Spleen (tissue), 11 donors: Measurements from ENCODE around the gene SERINC3. TPM values are rescaled to one million over a fixed set of nuclear protein-coding genes. Genes with fewer than 3 reads are reported as not detected.

Source experiments
- DNase-seq: peaks from one replicate; pipeline ENCODE4 v3.0.0-alpha.2; 2020
- H3K27ac ChIP-seq, 8 donors: fragments of 200-600 bp; sonication (generic) in 7 of 8; 1 replicate in 4 of 8; 2 replicates in 4 of 8; pipeline versions ENCODE4 v1.5.0 to v1.8.0; 2016 to 2021; ENCODE audit warnings: inconsistent platforms in 4 of 8, mild to moderate bottlenecking in 4 of 8, moderate library complexity in 1 of 8
- H3K27me3 ChIP-seq, 7 donors: fragments of 200-600 bp; sonication (generic) in 6 of 7; replicated peaks in 1 of 7; 1 replicate in 4 of 7; 2 replicates in 3 of 7; pipeline versions ENCODE4 v1.5.0 to v1.8.0; 2016 to 2021; ENCODE audit warnings: inconsistent platforms in 3 of 7, mild to moderate bottlenecking in 1 of 7
- H3K36me3 ChIP-seq, 6 donors: fragments of 200-600 bp; sonication (generic) in 5 of 6; 1 replicate in 4 of 6; 2 replicates in 2 of 6; pipeline versions ENCODE4 v1.5.0 to v1.8.0; 2016 to 2021; ENCODE audit warnings: inconsistent platforms in 2 of 6
- H3K4me1 ChIP-seq, 6 donors: fragments of 200-600 bp; sonication (generic) in 5 of 6; 1 replicate in 3 of 6; 2 replicates in 3 of 6; pipeline versions ENCODE4 v1.5.0 to v1.8.0; 2016 to 2021; ENCODE audit warnings: inconsistent platforms in 3 of 6
- H3K4me3 ChIP-seq, 8 donors: fragments of 200-600 bp; sonication (generic) in 7 of 8; 1 replicate in 4 of 8; 2 replicates in 4 of 8; pipeline versions ENCODE4 v1.5.0 to v1.8.0; 2016 to 2021; ENCODE audit warnings: inconsistent platforms in 4 of 8, mild to moderate bottlenecking in 4 of 8, moderate library complexity in 2 of 8
- H3K9me3 ChIP-seq, 8 donors: fragments of 200-600 bp; sonication (generic) in 7 of 8; 1 replicate in 4 of 8; 2 replicates in 4 of 8; pipeline versions ENCODE4 v1.5.0 to v1.8.0; 2016 to 2021; ENCODE audit warnings: inconsistent platforms in 4 of 8
- POLR2A ChIP-seq, 3 donors: fragments of 450-650 bp; IDR thresholded peaks; one replicate each; pipeline ENCODE4 v1.5.1; 2017; ENCODE audit warnings: antibody characterized with exemption in 3 of 3, mild to moderate bottlenecking in 1 of 3
- POLR2AphosphoS5 ChIP-seq, 3 donors: sonication (generic); formaldehyde crosslinking; IDR thresholded peaks; one replicate each; pipeline ENCODE4 v1.5.1; 2017; ENCODE audit warnings: antibody characterized with exemption in 3 of 3
- WGBS, 5 donors: extraction: QIAGEN DNeasy Blood & Tissue Kit in 3 of 5; methylation state at CpG; one replicate each; pipeline versions ENCODE4 v1.1.5 to v1.1.7; 2013 to 2018; 5-methylcytosine and 5-hydroxymethylcytosine counted together
- intact Hi-C: fragments of 100-400 bp; cut with DNase I; formaldehyde crosslinking; loops from one replicate; pipeline ENCODE4 v1.15.0; 2023; ENCODE audit warnings: low total_unique reads
- polyA plus RNA-seq, 3 donors: library from polyadenylated mRNA; stranded (reverse); fragments of 200-250 nt; gene quantifications; one replicate each; pipeline ENCODE4 v1.2.1, GENCODE V29; 2013
- total RNA-seq, 7 donors: library from RNA; depleted of rRNA in 3 of 7; stranded (reverse); fragments of >200 nt in 3 of 7; fragmentation: NEBNext Ultra II Directional in 4 of 7; extraction: Animal tissue kit (Norgen Biotek cat#: 25700) in 4 of 7; gene quantifications; one replicate each; pipeline versions ENCODE4 v1.1.0 to v1.2.1, GENCODE V29; 2016 to 2021
- TF ChIP-seq, protein P1 (sequence below), 11 experiments: fragments of 200-600 bp in 7 of 11; fragments of 450-650 bp in 4 of 11; sonication (generic) in 4 of 11; IDR thresholded peaks in 8 of 11; conservative IDR thresholded peaks in 3 of 11; 1 replicate in 7 of 11; 2 replicates in 4 of 11; pipeline versions ENCODE4 v1.4.0 to v1.8.0; 2016 to 2021; ENCODE audit warnings: antibody characterized with exemption in 11 of 11, inconsistent platforms in 4 of 11, mild to moderate bottlenecking in 1 of 11
- donor health status: healthy with polysubstance abuse.
- donor health status: DM: no; HTN: no; CAD: no; lungs with moderate emphysema.
- donor health status: DM: no; HTN: no; CAD: no.
- donor health status: Bipolar disorder and iron deficiency.
- donor health status: healthy.
- donor health status: DM: no; HTN: no; CAD: no.
- donor health status: DM: yes; HTN: yes; CAD: no.

Gene SERINC3
- total and polyA plus RNA-seq, 10 donors: 14.5 to 117 (median 85.5) TPM

DNA sequence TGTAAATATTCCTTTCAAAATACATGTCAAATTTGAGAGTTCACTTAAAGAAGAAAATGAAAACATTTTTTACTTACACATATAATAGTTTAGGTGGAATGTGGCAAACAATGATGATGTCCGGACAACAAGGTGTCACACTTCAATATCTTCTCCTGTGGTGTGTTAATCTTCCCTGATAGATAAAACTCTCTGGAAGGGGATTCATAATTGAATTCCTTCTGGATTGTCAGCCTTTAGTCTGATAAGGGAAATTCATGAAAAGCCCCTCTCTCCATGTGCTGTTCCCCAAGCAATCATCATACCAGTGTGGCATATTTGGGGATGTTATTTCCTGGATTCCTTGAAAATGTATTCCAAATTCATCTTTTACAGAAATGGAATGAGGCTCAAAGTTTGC is 971 bp upstream of the SERINC3 start:
- TF ChIP-seq POLR2A (IDR thresholded peaks at IDR 0.05): no peak
- TF ChIP-seq, protein P1, sequence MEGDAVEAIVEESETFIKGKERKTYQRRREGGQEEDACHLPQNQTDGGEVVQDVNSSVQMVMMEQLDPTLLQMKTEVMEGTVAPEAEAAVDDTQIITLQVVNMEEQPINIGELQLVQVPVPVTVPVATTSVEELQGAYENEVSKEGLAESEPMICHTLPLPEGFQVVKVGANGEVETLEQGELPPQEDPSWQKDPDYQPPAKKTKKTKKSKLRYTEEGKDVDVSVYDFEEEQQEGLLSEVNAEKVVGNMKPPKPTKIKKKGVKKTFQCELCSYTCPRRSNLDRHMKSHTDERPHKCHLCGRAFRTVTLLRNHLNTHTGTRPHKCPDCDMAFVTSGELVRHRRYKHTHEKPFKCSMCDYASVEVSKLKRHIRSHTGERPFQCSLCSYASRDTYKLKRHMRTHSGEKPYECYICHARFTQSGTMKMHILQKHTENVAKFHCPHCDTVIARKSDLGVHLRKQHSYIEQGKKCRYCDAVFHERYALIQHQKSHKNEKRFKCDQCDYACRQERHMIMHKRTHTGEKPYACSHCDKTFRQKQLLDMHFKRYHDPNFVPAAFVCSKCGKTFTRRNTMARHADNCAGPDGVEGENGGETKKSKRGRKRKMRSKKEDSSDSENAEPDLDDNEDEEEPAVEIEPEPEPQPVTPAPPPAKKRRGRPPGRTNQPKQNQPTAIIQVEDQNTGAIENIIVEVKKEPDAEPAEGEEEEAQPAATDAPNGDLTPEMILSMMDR (IDR thresholded peaks at IDR 0.05 in 8 of 11, conservative IDR thresholded peaks at IDR 0.05 in 3 of 11): no peak
- no peak for TF ChIP-seq POLR2AphosphoS5 (IDR thresholded peaks at IDR 0.05)
- H3K9me3 ChIP-seq: no peaks in the 10 kb centered on the region
- H3K4me1 ChIP-seq: peaks cover 22 to 46% (median 40%) of the 10 kb centered on the region in 6 donors
- intact Hi-C loops: loop anchor here (10.0 kb wide), 1 partner anchor 92 kb away; no protein-coding TSS in a partner anchor
- no peak for DNase-seq
- WGBS, 5 donors: 74 to 90% (median 86%) methylated on average over 1 of the region's 1 CpG
- H3K36me3 ChIP-seq: peaks cover 0 to 18% (median 0%) of the 10 kb centered on the region in 6 donors
- no peaks in the 10 kb centered on the region for H3K27me3 ChIP-seq
- H3K27ac ChIP-seq: peak overlapping the region in 6 of 8 donors; percentile 92 to 100 (median 98)
- H3K4me3 ChIP-seq: peak overlapping the region in 1 of 8 donors; percentile 86

- Histone ChIP-seq H3K4me3 (peak overlapping the region; percentile 68 to 97 (median 76)), H3K36me3 (peaks cover 0 to 35% (median 0%) of the 10 kb centered on the region in 6 donors), H3K27ac (peak overlapping the region; percentile 92 to 100 (median 98)), H3K27me3 (no peaks in the 10 kb centered on the region), H3K9me3 (no peaks in the 10 kb centered on the region), H3K4me1 (peaks cover 27 to 65% (median 59%) of the 10 kb centered on the region in 6 donors)
- no peak for DNase-seq
- WGBS, 5 donors: 63 to 78% (median 72%) methylated on average over 3 of the region's 3 CpGs
- TF ChIP-seq, protein P1 (IDR thresholded peaks at IDR 0.05 in 8 of 11, conservative IDR thresholded peaks at IDR 0.05 in 3 of 11): no peak
- TF ChIP-seq POLR2A (IDR thresholded peaks at IDR 0.05) (no peak), POLR2AphosphoS5 (IDR thresholded peaks at IDR 0.05) (no peak)
- intact Hi-C loops: loop anchor here (10.0 kb wide), 1 partner anchor 94 kb away; no protein-coding TSS in a partner anchor
Observed at GRCh38 chr20:44520881-44521280, 989 bp downstream of the SERINC3 start.

- H3K9me3 ChIP-seq: no peaks in the 10 kb centered on the region
- peaks cover 27 to 91% (median 72%) of the 10 kb centered on the region in 6 donors for H3K4me1 ChIP-seq
- WGBS, 5 donors: 65 to 77% (median 72%) methylated on average over 3 of the region's 3 CpGs
- no peaks in the 10 kb centered on the region for H3K27me3 ChIP-seq
- TF ChIP-seq, protein P1 (IDR thresholded peaks at IDR 0.05 in 8 of 11, conservative IDR thresholded peaks at IDR 0.05 in 3 of 11): no peak
- TF ChIP-seq POLR2AphosphoS5 (IDR thresholded peaks at IDR 0.05): no peak
- TF ChIP-seq POLR2A (IDR thresholded peaks at IDR 0.05): no peak
- peaks cover 0 to 51% (median 3%) of the 10 kb centered on the region in 6 donors for H3K36me3 ChIP-seq
- peak overlapping the region in 1 of 8 donors; percentile 5 for H3K27ac ChIP-seq
- no peak for DNase-seq
- intact Hi-C loops: no loop called here
- no peak overlapping the region for H3K4me3 ChIP-seq
Observed at GRCh38 chr20:44518248-44518647, 3.6 kb downstream of the SERINC3 start.

- Histone ChIP-seq H3K4me3 (no peak overlapping the region), H3K4me1 (peaks cover 27 to 95% (median 69%) of the 10 kb centered on the region in 6 donors), H3K27me3 (no peaks in the 10 kb centered on the region), H3K27ac (no peak overlapping the region), H3K9me3 (no peaks in the 10 kb centered on the region), H3K36me3 (peaks cover 0 to 59% (median 10%) of the 10 kb centered on the region in 6 donors)
- DNase-seq: no peak
- intact Hi-C loops: no loop called here
- 86 to 94% (median 87%) methylated on average over 3 of the region's 3 CpGs for WGBS, 5 donors
- TF ChIP-seq POLR2AphosphoS5 (IDR thresholded peaks at IDR 0.05): no peak
- TF ChIP-seq, protein P1 (IDR thresholded peaks at IDR 0.05 in 8 of 11, conservative IDR thresholded peaks at IDR 0.05 in 3 of 11): no peak
- no peak for TF ChIP-seq POLR2A (IDR thresholded peaks at IDR 0.05)
Observed at GRCh38 chr20:44517454-44517853, 4.4 kb downstream of the SERINC3 start.
